GM12865 (cell line): Measurements from ENCODE around the gene CIDEB.

ENCODE experiments used
- DNase-seq: peaks from one replicate; pipeline ENCODE4 v3.0.0; 2010; ENCODE audit warnings: low read depth
- H3K4me3 ChIP-seq: 2 replicates; pipeline ENCODE4 v1.5.1; 2011; ENCODE audit warnings: mild to moderate bottlenecking, low read depth, low read length, control low read depth
- TF ChIP-seq, protein P1 (sequence below): IDR thresholded peaks from 2 replicates; pipeline ENCODE4 v1.5.1; 2011; ENCODE audit warnings: low read length, control low read depth, low read depth, inconsistent platforms; ENCODE audit not compliant: insufficient read depth; ENCODE audit errors: missing control alignments

Gene CIDEB

DNA sequence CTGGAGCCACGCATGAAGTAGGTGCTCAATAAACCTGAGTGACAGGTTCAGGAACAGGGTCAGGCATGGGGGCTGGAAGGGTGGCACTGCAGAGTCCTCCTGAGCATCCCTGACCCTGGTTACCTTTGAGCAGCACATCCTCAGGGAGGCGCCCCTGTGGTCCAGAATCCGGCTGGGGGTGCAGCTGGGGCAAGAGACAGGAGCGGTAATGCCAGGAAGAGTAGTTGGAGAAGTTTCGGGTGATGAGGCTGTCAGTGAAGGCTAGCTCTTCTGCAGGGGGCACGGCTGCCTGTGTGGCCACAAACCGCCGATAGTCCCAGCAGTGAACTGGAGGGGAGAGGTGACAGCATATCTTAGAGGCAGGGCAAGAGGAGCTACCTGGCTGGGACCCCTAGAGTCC is 38.4 kb downstream of the CIDEB start:
- TF ChIP-seq, protein P1, sequence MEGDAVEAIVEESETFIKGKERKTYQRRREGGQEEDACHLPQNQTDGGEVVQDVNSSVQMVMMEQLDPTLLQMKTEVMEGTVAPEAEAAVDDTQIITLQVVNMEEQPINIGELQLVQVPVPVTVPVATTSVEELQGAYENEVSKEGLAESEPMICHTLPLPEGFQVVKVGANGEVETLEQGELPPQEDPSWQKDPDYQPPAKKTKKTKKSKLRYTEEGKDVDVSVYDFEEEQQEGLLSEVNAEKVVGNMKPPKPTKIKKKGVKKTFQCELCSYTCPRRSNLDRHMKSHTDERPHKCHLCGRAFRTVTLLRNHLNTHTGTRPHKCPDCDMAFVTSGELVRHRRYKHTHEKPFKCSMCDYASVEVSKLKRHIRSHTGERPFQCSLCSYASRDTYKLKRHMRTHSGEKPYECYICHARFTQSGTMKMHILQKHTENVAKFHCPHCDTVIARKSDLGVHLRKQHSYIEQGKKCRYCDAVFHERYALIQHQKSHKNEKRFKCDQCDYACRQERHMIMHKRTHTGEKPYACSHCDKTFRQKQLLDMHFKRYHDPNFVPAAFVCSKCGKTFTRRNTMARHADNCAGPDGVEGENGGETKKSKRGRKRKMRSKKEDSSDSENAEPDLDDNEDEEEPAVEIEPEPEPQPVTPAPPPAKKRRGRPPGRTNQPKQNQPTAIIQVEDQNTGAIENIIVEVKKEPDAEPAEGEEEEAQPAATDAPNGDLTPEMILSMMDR: no peak
- H3K4me3 ChIP-seq: no peak overlapping the region
- no peak for DNase-seq

- DNase-seq: no peak
- TF ChIP-seq, protein P1: no peak
- no peak overlapping the region for H3K4me3 ChIP-seq
Measured at GRCh38 chr14:24268225-24268624, 39.6 kb downstream of the CIDEB start.

- H3K4me3 ChIP-seq: no peak overlapping the region
- TF ChIP-seq, protein P1: no peak
- no peak for DNase-seq
Measured at GRCh38 chr14:24267516-24267915, 40.3 kb downstream of the CIDEB start.

GRCh38 chr14:24266344-24267244 is 41.2 kb downstream of the CIDEB start:
- TF ChIP-seq, protein P1: no peak
- H3K4me3 ChIP-seq: no peak overlapping the region
- DNase-seq: no peak

- no peak for DNase-seq
- no peak overlapping the region for H3K4me3 ChIP-seq
- TF ChIP-seq, protein P1: no peak
Measured at GRCh38 chr14:24264298-24264697, 43.5 kb downstream of the CIDEB start.

DNA sequence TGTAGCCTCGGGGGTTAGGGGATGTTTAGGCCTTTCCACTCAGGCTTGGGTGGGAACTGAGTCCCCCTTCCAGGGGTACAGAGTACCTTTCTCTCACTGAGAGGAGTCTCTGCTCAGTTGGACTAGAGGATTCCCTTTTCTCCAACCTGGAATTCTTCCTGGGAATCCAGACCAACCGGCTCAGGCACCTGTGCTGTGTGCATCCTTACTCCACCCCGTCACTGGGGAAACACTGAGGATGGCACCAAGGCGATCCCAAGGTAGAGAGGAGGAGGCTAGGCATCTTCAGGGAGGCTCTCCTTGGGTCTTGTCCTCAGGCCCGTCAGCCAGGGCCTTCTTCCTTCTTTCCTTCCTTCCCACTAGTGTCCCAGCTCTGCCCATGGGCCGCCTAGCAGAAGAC is 43.9 kb downstream of the CIDEB start:
- no peak overlapping the region for H3K4me3 ChIP-seq
- DNase-seq: no peak
- TF ChIP-seq, protein P1: no peak
